Fibroblast of mammary gland (primary cell): Measurements from ENCODE around the gene LAMTOR3.

Experiments used
- DNase-seq: peaks from one replicate; pipeline ENCODE4 v3.0.0-alpha.2; 2010; ENCODE audit warnings: low read depth
- H3K4me3 ChIP-seq: 2 replicates; pipeline ENCODE4 v1.5.1; 2011; ENCODE audit warnings: low read depth, mild to moderate bottlenecking, low read length, moderate library complexity; ENCODE audit not compliant: control insufficient read depth
- TF ChIP-seq, protein P1 (sequence below): conservative IDR thresholded peaks from 2 replicates; pipeline ENCODE4 v1.5.1; 2011; ENCODE audit warnings: low read depth, low read length, inconsistent platforms; ENCODE audit not compliant: control insufficient read depth, insufficient read depth

The LAMTOR3 gene

DNA sequence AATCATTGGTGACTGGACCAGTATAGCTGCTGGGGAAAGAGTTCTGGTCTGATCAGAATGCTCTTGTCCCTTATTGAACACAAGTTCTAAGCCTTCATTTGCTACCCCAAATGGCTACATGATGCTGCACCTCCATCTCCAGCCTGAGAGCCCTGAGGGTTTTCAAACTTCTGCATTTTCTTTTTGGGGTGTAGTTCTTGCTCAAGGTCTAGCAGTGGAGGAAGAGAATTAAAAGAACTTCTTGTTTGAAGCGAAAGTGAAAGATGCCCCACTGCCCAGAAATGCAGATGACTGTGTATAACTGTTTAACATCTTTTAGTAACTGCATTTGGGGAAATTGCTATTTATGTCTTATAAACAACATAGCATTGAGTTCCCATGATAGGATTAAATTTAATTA is 38.5 kb downstream of the LAMTOR3 start:
- no peak for DNase-seq
- H3K4me3 ChIP-seq: no peak overlapping the region
- TF ChIP-seq, protein P1, sequence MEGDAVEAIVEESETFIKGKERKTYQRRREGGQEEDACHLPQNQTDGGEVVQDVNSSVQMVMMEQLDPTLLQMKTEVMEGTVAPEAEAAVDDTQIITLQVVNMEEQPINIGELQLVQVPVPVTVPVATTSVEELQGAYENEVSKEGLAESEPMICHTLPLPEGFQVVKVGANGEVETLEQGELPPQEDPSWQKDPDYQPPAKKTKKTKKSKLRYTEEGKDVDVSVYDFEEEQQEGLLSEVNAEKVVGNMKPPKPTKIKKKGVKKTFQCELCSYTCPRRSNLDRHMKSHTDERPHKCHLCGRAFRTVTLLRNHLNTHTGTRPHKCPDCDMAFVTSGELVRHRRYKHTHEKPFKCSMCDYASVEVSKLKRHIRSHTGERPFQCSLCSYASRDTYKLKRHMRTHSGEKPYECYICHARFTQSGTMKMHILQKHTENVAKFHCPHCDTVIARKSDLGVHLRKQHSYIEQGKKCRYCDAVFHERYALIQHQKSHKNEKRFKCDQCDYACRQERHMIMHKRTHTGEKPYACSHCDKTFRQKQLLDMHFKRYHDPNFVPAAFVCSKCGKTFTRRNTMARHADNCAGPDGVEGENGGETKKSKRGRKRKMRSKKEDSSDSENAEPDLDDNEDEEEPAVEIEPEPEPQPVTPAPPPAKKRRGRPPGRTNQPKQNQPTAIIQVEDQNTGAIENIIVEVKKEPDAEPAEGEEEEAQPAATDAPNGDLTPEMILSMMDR: no peak

DNA sequence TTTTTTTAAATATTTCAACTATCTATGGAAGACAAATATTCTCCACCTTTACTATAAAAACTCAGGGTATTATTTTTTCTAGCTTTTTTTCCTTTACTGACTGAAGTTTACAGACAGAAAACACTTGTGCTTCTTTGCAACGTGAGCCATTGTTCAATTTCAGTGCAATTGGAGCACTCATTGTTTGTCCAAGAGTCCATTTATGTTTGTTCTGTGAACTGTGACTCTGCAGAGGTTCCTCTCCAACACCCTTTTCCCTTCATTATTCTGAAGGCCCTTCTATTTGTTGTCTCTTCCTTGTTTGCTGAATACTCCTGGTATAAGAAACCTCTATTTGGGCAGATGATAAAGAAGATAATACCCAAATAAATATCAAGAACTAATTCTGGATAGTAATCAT is 40.2 kb downstream of the LAMTOR3 start:
- H3K4me3 ChIP-seq: no peak overlapping the region
- DNase-seq: no peak
- TF ChIP-seq, protein P1: no peak

DNA sequence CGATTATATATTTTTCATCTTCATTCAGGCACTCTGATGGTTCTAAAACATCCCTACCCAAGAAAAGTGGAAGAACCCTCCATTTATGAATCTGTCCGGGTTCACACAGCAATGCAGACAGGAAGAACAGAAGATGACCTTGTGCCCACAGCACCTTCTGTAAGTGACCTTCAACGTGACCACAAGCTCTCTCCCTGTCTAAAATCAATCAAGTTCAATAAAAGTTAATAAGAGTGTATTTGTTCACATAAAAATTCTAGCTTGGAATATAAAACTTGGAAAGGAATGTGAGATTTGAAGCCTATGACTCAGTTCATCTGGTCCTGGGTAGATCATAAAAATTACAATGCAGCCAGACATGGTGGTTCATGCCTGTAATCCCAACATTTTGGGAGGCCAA is 41.0 kb downstream of the LAMTOR3 start:
- no peak for DNase-seq
- no peak overlapping the region for H3K4me3 ChIP-seq
- TF ChIP-seq, protein P1: no peak

DNA sequence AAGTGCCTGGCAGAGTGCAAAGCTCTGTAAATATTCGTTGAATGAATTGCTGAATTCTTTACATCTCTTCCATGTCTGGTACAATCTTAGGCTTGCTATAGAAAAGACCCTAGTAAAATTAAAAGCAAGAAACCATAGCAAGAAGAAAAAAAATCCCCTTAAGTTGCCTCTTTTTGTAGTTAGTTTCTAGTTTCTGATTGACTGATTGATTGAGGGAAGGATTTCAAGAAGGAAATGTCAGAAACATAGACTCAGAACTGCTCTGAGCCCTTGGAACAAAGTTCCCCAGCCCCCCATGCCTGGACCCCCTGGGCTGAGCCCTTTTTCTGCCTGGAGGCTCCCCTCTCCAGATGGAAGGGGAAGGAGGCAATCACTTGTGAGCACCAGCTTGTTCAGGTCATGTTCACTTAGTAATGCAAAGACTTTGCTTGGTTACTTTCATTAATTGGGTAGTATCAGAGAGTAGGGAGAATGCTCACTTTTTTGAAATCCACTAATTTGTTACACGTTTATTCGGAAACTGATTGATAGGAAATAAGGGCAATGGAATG is 42.0 kb downstream of the LAMTOR3 start:
- TF ChIP-seq, protein P1: no peak
- no peak for DNase-seq
- no peak overlapping the region for H3K4me3 ChIP-seq

DNA sequence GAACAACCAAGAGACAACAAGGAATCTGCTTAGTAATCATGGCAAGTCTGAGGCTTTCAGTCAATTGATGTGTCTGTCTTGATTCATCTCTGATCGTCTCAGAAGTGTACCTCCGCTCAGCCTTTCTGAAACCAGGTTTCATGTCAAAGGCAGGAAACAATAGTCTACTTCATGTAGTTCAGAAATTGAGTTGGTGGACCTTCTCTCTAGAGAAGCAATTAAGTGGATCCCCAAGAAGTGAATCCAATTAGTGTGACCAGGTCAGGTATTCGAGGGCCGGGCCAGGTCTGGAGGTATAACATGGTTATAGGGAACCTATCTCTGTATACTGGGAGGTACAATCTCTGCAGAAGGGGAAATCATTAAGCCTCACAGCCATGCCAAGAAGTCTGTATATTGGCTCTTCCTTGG is 45.6 kb downstream of the LAMTOR3 start:
- no peak overlapping the region for H3K4me3 ChIP-seq
- DNase-seq: no peak
- TF ChIP-seq, protein P1: no peak

DNA sequence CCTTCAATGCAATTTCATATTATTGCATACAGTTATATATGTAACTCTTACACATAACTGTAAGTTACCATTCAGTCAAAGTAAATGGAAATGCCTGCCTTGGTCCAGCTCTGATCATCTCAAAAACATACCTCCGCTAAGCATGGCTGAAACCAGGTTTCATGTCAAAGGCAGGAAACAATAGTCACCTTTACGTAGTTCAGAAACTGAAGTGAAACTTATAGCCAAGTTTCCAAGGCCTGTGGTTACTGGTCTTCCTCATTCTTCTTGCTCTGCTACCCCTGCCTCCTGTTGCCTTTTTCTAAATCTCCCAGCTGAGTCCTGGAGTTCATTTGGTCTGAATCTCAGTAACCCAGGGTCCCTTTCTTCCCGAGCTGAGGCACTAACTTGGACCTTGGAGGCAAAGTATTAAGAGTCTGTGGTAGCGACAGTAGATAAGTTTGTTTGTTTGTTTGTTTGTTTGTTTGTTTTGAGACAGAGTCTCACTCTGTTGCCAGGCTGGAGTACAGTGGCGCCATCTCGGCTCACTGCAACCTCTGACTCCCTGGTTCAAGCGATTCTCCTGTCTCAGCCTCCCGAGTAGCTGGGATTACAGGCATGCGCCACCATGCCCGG is 46.8 kb downstream of the LAMTOR3 start:
- no peak overlapping the region for H3K4me3 ChIP-seq
- no peak for DNase-seq
- TF ChIP-seq, protein P1: no peak
